NCI-H524 treated with DMSO at 0.1 percent for 48 hours (cell line): Measurements from ENCODE around the gene TMEM253.

Source experiments
- DNase-seq: peaks from one replicate; lab custom pipeline; 2025; lab: John Stamatoyannopoulos, UW

Gene TMEM253

DNA sequence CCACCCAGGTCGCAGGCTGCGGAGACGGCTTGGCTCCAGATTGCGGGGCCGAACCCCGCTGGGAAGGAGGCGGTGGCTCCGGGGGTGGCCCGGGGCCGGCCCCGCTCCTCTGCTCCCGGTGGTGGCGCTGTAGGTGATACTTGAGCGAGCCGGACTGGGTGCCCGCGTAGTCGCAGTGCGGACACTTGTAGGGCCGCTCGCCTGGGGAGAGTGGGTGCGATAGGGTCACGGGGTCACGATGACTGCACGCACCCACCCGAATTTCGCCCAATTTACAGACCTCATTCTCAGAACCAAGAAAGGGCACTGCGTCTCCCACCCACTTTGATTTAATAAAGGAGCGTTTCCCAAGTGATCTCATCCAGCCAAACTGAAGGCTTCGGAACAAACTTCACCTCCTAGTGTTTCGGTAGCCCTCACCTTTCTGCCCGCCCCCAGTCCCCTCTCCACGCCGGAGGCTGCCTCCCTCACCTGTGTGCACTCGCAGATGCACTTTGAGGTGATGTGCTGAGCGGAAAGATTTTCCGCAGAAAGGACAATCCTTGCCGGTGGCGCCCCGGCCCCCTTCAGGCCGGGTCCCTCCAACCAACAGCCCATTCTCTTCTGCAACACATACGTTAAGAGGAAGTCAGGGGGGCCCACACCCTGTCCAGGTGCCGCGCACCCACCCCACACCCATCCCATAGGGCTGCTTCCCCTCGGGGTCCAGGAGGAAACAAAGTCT, 9.8 kb upstream of the TMEM253 start:
- DNase-seq, result no peak

DNA sequence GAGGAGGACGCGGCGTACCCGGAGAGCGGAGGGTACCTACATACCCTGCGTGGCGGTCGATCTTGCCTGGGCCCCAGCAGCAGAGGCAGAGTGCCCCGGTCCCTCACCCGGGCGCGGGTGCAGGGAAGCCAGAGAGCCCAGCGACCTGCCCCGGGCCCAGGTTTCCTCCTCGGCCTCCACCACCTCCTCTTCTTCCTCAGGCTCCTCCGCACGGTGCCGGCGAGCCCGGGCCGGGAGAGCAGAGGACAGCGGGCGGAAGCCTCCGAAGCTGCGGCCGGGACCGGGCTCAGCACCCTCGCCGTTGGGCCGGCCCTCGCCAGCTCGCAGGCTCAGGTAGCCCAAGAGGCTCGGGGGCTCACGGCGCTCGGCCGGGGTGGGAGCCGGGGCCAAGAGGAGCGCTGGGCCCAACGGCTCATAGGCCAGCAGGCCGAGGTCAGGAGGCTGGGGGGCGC, 9.0 kb upstream of the TMEM253 start:
- no peak for DNase-seq

DNA sequence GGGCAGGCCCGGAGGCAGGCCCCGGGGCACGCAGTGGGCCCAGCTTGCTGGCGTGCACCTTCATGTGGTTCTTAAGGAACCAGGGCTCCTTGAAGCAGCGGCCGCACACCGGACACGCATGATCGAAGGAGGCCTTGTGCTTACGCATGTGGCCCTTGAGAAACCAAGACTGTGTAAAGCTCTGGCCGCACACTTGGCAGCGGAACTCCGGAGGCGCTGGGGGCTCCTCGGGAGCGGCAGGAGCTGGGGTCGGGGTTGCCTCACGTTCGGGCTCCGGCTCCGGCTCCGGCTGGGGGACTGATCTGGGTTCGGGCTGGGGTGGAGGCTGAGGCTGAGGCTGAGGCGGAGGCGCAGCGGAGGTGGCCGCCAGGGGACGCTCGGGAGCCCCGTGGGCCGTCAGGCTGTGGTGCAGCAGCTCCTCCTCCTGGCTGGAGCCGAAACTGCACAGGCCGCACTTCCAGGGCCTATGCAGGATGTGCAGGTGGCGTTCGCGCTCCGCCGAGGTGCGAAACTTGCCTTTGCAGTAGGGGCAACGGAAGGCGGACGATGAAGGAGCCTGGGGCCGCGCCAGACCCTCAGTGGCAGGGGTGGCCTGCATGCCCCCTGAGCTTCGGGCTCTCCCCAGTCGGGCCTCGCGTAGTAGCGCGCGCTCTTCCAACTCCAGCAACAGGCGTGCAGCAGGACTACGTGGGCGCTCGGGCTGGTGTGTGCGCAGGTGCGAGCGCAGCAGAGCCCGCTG, 8.4 kb upstream of the TMEM253 start:
- DNase-seq, result no peak

DNA sequence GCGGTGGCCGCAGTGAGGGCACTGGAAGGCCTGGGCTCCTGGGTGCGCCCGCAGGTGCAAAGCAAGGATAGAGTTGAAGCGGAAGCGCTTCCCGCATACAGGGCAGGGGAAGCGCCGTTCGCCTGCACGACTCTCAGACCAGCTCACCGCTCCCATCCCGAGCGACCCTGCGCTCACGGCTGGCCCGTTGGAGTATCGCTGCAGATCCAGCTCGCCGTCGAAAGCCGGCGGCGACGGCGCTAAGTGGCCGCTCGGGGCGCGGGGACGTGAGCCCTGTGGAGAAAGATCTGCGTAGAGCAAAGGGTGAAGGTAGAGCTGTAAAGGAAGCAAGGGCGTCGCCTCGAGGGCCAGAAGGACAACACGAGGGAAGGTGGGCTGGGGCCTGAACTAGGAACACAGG, 7.8 kb upstream of the TMEM253 start:
- no peak for DNase-seq

GRCh38 chr14:21093769-21094681, 6.8 kb upstream of the TMEM253 start:
- DNase-seq, result peak; percentile 98

DNA sequence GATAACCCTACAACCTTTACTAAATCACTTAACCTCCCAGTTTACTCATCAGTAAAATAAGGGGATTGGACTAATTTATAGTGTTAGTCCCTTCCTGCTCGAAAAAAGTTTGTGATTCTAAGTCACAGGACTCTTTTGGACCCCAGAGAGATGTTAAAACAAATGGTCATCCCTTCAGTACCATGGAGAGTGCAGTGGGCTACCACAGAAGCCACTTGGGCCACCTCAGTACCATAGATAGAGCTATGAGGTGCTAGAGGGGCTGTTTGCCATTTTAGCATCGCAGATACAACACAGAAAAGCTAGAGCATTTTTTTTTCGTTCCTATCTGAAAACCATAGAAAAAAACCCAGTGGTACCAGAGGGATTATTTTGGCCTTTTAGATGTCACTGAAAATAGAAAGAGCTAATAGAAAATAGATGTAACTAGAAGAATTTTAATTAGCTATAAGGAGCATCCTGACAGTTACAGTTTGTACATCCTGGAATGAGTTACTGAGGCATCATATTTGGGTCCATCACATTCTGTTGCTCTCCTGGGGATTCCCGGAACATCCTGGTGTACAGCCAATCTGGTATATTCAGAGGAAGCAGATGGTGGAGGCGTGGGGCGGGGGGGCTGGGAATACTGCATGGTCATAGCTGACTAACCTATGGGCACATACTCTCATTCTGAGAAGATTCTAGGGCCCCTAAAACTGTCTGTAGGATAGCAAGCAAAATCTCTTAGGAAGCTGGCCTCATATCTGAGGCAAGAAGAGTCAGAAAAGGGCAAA, 5.2 kb upstream of the TMEM253 start:
- peak; percentile 88 for DNase-seq

DNA sequence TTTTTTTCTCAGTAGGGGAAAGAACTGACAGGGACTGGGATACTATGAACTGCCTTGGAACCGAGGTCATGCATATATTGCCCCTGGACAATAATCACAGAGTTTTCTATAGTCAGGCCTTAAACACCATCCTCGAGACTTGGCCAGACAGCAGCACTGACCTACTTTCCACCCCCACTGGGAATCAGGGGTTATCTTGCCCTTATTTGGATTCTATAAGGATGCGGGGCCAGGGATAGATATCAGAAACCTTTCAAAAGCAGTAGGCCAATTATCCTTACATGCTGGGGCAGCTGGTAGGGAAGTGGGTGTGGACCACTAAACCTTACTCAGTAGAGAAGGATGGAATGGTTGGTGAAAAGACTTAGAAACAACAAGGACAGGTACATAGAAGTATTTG, 4.4 kb upstream of the TMEM253 start:
- DNase-seq, result no peak

- DNase-seq, result no peak
These were observed 3.8 kb upstream of the TMEM253 start for GRCh38 chr14:21096978-21097635.

GRCh38 chr14:21097636-21098075, 3.2 kb upstream of the TMEM253 start:
- no peak for DNase-seq

DNA sequence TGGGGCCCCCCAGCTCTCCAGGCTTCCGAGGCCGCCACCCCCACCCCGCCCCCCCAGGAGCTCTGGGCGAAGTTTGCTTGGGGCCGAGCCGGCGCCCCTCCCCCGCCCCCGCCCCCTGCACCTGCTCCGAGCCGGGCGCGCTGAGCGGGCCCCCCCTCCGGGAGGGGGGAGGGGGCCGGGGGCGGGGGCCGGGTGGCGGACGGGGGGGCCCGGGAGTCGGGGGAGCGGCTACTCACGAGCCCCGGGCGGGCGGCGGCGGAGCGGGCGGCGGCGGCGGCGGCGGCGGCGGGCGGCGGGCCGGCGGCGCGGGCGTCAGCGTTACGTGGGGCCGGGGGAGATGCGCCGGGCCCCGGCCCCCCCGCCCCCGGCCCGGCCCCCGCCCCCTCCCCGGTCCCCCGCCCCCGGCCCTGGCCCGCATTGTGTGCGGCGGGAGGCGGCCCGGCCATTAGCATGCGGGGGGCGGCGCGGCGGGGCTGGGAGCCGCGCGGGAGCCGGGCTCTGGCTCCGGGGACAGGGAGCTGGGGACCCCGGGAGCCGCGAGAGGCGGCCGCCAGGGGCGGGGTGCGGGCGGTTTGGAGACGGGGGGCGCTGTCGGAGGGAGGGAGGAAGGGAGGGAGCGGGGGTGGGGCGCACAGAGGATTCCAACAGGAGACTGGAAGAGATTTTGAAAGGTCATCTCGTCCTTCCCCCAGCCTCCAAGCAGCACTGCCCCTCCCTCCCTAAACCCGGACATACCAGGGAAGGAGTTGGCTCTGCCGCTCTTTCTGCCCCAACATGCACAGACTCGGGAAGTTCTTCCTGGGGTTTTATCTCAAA, 2.6 kb upstream of the TMEM253 start, which contains the start of gene ZNF219:
Gene ZNF219 (minus strand): TSS at position 580 of the 816 bp plus-strand sequence. CDS start 5,064 bp downstream, outside the sequence.
- DNase-seq, result no peak

DNA sequence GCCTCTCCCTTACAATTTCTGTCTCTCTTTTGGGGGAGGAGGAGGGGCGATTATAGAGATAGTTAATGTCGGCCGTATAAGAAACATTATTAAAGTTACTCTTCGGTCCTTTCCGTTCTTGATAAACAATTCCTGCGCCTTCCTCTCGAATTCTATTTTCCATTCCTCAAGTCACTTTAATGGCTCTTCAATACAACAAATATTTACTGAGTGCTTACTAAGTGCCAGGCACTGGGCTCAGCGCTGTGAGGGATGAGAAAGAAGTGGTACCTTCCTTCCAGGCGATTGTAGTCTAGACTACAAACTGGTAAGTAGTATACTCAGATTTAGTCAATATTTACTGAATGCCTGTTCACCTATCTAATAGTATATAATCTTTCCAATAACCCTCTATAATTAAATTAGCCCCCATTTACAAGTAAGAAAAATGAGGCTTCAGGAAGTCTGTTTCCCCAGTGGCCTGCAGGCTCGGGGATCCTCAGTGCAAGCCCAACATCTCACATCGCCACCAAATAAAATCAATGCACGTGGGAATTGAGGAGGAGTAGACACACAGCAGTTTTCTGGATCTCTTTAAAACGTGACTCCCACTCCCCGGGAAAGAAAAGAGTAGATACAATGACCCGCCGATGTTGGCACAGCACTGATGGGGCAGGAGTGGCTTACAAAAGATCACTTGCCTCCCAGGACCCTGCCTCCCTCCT, 1.8 kb upstream of the TMEM253 start:
- no peak for DNase-seq

GRCh38 chr14:21099596-21099985, 1.3 kb upstream of the TMEM253 start:
- DNase-seq, result no peak

GRCh38 chr14:21101802-21102413, 1.0 kb downstream of the TMEM253 start:
- DNase-seq, result no peak

GRCh38 chr14:21102521-21103410, 1.9 kb downstream of the TMEM253 start:
- DNase-seq, result no peak

GRCh38 chr14:21103411-21103709, 2.5 kb downstream of the TMEM253 start:
- no peak for DNase-seq

DNA sequence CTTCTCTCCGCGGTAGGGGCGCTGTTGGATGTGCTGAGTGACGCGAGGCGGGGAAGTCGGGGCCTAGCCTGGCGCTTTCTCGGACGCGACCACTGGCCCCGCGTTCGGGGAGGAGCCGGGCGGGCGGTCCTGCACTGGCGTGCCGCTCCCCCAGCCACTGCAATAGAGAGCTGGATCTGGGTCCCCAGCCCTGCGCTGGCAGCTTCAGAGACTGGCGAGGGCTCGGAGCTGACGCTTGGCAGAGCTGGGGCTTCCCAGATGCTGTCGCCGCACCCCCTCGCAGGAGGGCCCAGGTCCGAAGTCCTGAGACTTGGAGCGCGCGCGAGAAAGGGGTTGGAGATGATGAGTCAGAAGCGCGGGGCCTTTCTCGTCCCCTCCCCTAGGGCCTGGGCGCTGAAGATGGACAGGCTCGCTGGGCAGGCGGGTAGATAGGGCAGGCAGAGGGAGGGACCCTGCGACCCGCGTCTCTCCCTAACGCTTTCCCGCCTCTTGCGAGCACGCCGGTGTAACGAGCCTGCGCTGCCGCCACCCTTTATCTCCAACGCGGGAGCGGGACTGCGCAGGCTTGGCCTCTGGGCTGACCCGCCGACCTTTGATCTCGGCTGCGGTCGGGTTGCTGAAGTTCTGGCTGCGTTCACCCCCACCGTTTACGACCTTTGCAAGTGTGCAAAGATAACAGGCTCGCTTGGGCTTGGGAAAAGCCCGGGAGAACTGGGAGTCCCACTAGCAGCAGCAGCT, 3.0 kb downstream of the TMEM253 start:
- peak; percentile 93 for DNase-seq

DNA sequence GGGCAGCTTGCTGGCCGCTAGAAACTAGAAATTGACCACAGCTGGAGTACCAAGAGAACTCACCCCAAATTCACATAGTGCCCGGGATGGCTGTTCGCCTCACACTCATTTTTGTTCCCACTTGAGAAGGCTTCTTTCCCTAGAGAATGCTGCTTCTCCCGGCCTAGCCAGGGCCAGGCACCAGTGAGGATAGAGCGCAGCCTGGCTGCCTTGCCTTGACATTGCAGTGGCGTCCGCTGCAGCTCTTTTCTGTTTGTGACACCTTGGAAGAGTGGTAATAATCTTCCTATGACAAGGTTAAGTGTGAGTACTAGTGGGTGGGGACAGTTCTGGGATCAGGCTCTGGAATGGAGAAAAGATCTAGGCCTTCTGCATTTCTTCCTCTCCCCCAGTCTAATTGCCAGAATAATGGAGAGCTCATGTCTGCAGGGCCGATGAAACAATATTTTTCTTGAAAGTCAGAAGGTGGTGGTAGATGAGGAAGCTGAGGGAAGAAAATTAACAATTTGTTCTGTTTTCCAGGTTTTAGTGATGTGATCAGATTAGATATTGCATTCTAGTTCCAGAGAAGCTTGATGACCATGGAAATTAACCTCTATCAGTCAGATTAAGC, 3.7 kb downstream of the TMEM253 start:
- peak; percentile 85 for DNase-seq
